Measurements from ENCODE around the gene LRRC4.

The LRRC4 gene

DNA sequence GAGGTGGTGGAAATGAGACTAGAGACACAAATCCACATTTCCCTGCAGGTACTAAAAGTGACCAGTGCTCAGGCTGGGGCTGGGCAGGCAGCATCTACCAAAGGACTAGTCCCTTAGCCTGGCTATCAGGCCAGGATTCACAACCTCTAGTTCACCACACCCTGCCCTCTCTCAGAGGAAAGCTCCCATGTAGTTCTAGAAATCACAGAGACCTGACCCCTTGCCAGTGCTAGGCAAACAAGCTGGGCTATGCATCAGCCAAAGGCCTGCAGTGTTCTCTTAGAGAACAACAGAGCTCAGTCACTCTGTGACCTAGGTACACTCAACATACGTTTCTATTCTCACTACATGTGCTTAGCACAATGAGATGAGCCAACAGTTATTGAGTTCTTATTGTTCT is 26.7 kb upstream of the LRRC4 start:
- DNase-seq (ENCODE audit: extremely low read depth, low read depth) = no peak
- TF ChIP-seq, protein P1, sequence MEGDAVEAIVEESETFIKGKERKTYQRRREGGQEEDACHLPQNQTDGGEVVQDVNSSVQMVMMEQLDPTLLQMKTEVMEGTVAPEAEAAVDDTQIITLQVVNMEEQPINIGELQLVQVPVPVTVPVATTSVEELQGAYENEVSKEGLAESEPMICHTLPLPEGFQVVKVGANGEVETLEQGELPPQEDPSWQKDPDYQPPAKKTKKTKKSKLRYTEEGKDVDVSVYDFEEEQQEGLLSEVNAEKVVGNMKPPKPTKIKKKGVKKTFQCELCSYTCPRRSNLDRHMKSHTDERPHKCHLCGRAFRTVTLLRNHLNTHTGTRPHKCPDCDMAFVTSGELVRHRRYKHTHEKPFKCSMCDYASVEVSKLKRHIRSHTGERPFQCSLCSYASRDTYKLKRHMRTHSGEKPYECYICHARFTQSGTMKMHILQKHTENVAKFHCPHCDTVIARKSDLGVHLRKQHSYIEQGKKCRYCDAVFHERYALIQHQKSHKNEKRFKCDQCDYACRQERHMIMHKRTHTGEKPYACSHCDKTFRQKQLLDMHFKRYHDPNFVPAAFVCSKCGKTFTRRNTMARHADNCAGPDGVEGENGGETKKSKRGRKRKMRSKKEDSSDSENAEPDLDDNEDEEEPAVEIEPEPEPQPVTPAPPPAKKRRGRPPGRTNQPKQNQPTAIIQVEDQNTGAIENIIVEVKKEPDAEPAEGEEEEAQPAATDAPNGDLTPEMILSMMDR (IDR thresholded peaks at IDR 0.05; ENCODE audit: low read depth, low read length) = no peak

- TF ChIP-seq, protein P1 (IDR thresholded peaks at IDR 0.05; ENCODE audit: low read depth, low read length) = no peak
- peak; percentile 19 for DNase-seq (ENCODE audit: extremely low read depth, low read depth)
Measured at GRCh38 chr7:128056901-128057300, 25.7 kb upstream of the LRRC4 start.

- TF ChIP-seq, protein P1 (IDR thresholded peaks at IDR 0.05; ENCODE audit: low read depth, low read length) = no peak
- no peak for DNase-seq (ENCODE audit: extremely low read depth, low read depth)
Measured at GRCh38 chr7:128055637-128056036, 24.4 kb upstream of the LRRC4 start.

DNA sequence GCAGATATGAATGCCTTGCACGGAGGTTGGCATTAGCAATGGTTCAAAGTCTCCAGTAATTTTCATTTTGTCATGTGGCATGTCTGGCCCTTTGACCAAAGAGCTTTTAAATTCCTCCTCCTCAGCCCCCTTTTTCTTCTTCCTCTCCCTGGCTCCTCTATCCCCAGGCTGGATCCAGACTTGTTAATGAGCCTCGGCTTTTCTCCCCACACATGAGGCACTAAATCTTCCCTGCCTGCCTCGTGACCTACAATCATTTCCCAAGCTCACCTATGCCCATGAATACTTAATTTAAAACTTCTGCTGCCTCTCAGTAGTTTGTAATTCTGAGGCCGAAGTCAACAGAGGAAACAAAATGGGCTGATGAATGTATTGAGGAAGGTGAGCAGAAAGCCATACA is 23.3 kb upstream of the LRRC4 start:
- DNase-seq (ENCODE audit: extremely low read depth, low read depth) = no peak
- TF ChIP-seq, protein P1 (IDR thresholded peaks at IDR 0.05; ENCODE audit: low read depth, low read length) = no peak

GRCh38 chr7:128053991-128054390 is 22.8 kb upstream of the LRRC4 start:
- TF ChIP-seq, protein P1 (IDR thresholded peaks at IDR 0.05; ENCODE audit: low read depth, low read length) = no peak
- no peak for DNase-seq (ENCODE audit: extremely low read depth, low read depth)

GRCh38 chr7:128053023-128053422 is 21.8 kb upstream of the LRRC4 start:
- DNase-seq (ENCODE audit: extremely low read depth, low read depth) = no peak
- TF ChIP-seq, protein P1 (IDR thresholded peaks at IDR 0.05; ENCODE audit: low read depth, low read length) = no peak

- TF ChIP-seq, protein P1 (IDR thresholded peaks at IDR 0.05; ENCODE audit: low read depth, low read length) = no peak
- no peak for DNase-seq (ENCODE audit: extremely low read depth, low read depth)
Measured at GRCh38 chr7:128052404-128052803, 21.2 kb upstream of the LRRC4 start.
